H9 (cell line): ENCODE results near the gene CALR3. TPM values are rescaled to one million over a fixed set of nuclear protein-coding genes. Genes with fewer than 3 reads are reported as not detected.
A peak's percentile ranks its signal among the peaks of the same experiment; 100 is the strongest.

Source experiments
- DNase-seq: peaks from one replicate; pipeline ENCODE4 v3.0.0-alpha.2; 2017
- H2AFZ ChIP-seq: one replicate; pipeline ENCODE4 v1.6.1; 2013; ENCODE audit warnings: mild to moderate bottlenecking, low read length, control low read depth, moderate library complexity
- H2AK5ac ChIP-seq: 2 replicates; pipeline ENCODE4 v1.6.1; 2013; ENCODE audit warnings: low read length, control low read depth, mixed read lengths; ENCODE audit not compliant: insufficient read length
- H2BK120ac ChIP-seq: one replicate; pipeline ENCODE4 v1.6.1; 2013; ENCODE audit warnings: low read depth, mild to moderate bottlenecking, low read length, control low read depth, inconsistent platforms; ENCODE audit not compliant: poor library complexity, severe bottlenecking
- H2BK12ac ChIP-seq: 2 replicates; pipeline ENCODE4 v1.6.1; 2013; ENCODE audit warnings: low read length, control low read depth, mixed read lengths, low read depth; ENCODE audit not compliant: insufficient read length
- H2BK15ac ChIP-seq: 2 replicates; pipeline ENCODE4 v1.6.1; 2013; ENCODE audit warnings: low read depth, low read length, control low read depth
- H2BK20ac ChIP-seq: one replicate; pipeline ENCODE4 v1.6.1; 2013; ENCODE audit warnings: low read depth, mild to moderate bottlenecking, low read length, control low read depth, inconsistent platforms; ENCODE audit not compliant: poor library complexity, severe bottlenecking
- H2BK5ac ChIP-seq: 2 replicates; pipeline ENCODE4 v1.6.1; 2013; ENCODE audit warnings: low read length, control low read depth, mixed read lengths; ENCODE audit not compliant: insufficient read length
- H3K14ac ChIP-seq: 2 replicates; pipeline ENCODE4 v1.6.1; 2013; ENCODE audit warnings: low read length, control low read depth; ENCODE audit not compliant: insufficient read depth
- H3K18ac ChIP-seq: 2 replicates; pipeline ENCODE4 v1.6.1; 2013; ENCODE audit warnings: low read depth, mild to moderate bottlenecking, mixed read lengths, low read length, control low read depth; ENCODE audit not compliant: insufficient read length
- H3K23ac ChIP-seq: 2 replicates; pipeline ENCODE4 v1.6.1; 2013; ENCODE audit warnings: low read length, control low read depth, mixed read lengths, low read depth; ENCODE audit not compliant: insufficient read length
- H3K23me2 ChIP-seq: 2 replicates; pipeline ENCODE4 v1.6.1; 2013; ENCODE audit warnings: low read depth, mild to moderate bottlenecking, mixed read lengths, low read length, control low read depth; ENCODE audit not compliant: insufficient read length, poor library complexity, severe bottlenecking
- H3K27ac ChIP-seq: 2 replicates; pipeline ENCODE4 v1.5.1; 2013; ENCODE audit warnings: low read length, control low read depth, mixed read lengths, low read depth; ENCODE audit not compliant: insufficient read length
- H3K27me3 ChIP-seq: 2 replicates; pipeline ENCODE4 v1.6.1; 2013; ENCODE audit warnings: low read length, control low read depth, inconsistent platforms; ENCODE audit not compliant: insufficient read depth
- H3K4ac ChIP-seq: 2 replicates; pipeline ENCODE4 v1.6.1; 2013; ENCODE audit warnings: low read depth, mild to moderate bottlenecking, control low read depth, inconsistent platforms, low read length, moderate library complexity
- H3K4me1 ChIP-seq: 2 replicates; pipeline ENCODE4 v1.6.1; 2013; ENCODE audit warnings: low read length, control low read depth, inconsistent platforms; ENCODE audit not compliant: insufficient read depth
- H3K4me2 ChIP-seq: 2 replicates; pipeline ENCODE4 v1.6.1; 2013; ENCODE audit warnings: low read length, control low read depth, mixed read lengths; ENCODE audit not compliant: insufficient read length, insufficient read depth
- H3K56ac ChIP-seq: 2 replicates; pipeline ENCODE4 v1.6.1; 2013; ENCODE audit warnings: low read depth, mild to moderate bottlenecking, mixed read lengths, low read length, control low read depth; ENCODE audit not compliant: insufficient read length
- H3K79me1 ChIP-seq: 2 replicates; pipeline ENCODE4 v1.6.1; 2013; ENCODE audit warnings: low read depth, mild to moderate bottlenecking, moderate library complexity, low read length, control low read depth, inconsistent platforms; ENCODE audit not compliant: insufficient read depth, poor library complexity, severe bottlenecking
- H3K79me2 ChIP-seq: 2 replicates; pipeline ENCODE4 v1.6.1; 2013; ENCODE audit warnings: low read length, control low read depth, inconsistent platforms; ENCODE audit not compliant: insufficient read depth
- H3K9ac ChIP-seq: 2 replicates; pipeline ENCODE4 v1.6.1; 2013; ENCODE audit warnings: low read length, control low read depth, mixed read lengths; ENCODE audit not compliant: insufficient read length; ENCODE audit errors: extremely low read depth
- H3K9me3 ChIP-seq: one replicate; pipeline ENCODE4 v1.6.1; 2013; ENCODE audit warnings: low read depth, low read length, inconsistent platforms; ENCODE audit not compliant: control insufficient read depth
- H3T11ph ChIP-seq: one replicate; pipeline ENCODE4 v1.6.1; 2013; ENCODE audit warnings: mild to moderate bottlenecking, low read length, control low read depth, inconsistent platforms
- H4K20me1 ChIP-seq: one replicate; pipeline ENCODE4 v1.6.1; 2013; ENCODE audit not compliant: control insufficient read depth, insufficient read length, insufficient read depth
- H4K5ac ChIP-seq: 2 replicates; pipeline ENCODE4 v1.6.1; 2013; ENCODE audit warnings: low read depth, mild to moderate bottlenecking, mixed read lengths, low read length, control low read depth; ENCODE audit not compliant: insufficient read length
- H4K8ac ChIP-seq: replicated peaks from 2 replicates; pipeline ENCODE4 v1.6.1; 2013; ENCODE audit warnings: low read length, control low read depth, mixed read lengths, low read depth; ENCODE audit not compliant: insufficient read length
- H4K91ac ChIP-seq: 2 replicates; pipeline ENCODE4 v1.6.1; 2013; ENCODE audit warnings: low read depth, mild to moderate bottlenecking, moderate library complexity, mixed read lengths, low read length, control low read depth; ENCODE audit not compliant: insufficient read length
- H3K27ac Mint-ChIP-seq, 3 experiments: 2 replicates in 2 of 3; 3 replicates in 1 of 3; pipeline ENCODE4 v1.8.0; 2020 to 2021; ENCODE audit warnings: mixed read lengths in 3 of 3, mild to moderate bottlenecking in 1 of 3, moderate library complexity in 1 of 3
- H3K27me3 Mint-ChIP-seq: 2 replicates; pipeline ENCODE4 v1.8.0; 2021; ENCODE audit warnings: low read depth, mild to moderate bottlenecking, moderate library complexity, mixed read lengths
- H3K36me3 Mint-ChIP-seq, 3 experiments: 2 replicates in 2 of 3; 3 replicates in 1 of 3; pipeline ENCODE4 v1.8.0; 2020 to 2021; ENCODE audit warnings: low read depth in 3 of 3, mixed read lengths in 3 of 3; ENCODE audit not compliant: insufficient read depth in 1 of 3
- H3K4me1 Mint-ChIP-seq, 2 experiments: 2 replicates each; pipeline ENCODE4 v1.8.0; 2020; ENCODE audit warnings: mixed read lengths in 2 of 2
- H3K4me3 Mint-ChIP-seq, 2 experiments: 2 replicates in 1 of 2; 3 replicates in 1 of 2; pipeline ENCODE4 v1.8.0; 2020 to 2021; ENCODE audit warnings: mild to moderate bottlenecking in 2 of 2, mixed read lengths in 2 of 2, moderate library complexity in 1 of 2
- H3K9me3 Mint-ChIP-seq, 2 experiments: 2 replicates in 1 of 2; 3 replicates in 1 of 2; pipeline ENCODE4 v1.8.0; 2020; ENCODE audit warnings: mild to moderate bottlenecking in 2 of 2, mixed read lengths in 2 of 2, moderate library complexity in 1 of 2
- CTCF ChIP-seq: fragments of 200-600 bp; sonication (generic); conservative IDR thresholded peaks from 3 replicates; pipeline ENCODE4 v1.8.0; 2021; ENCODE audit warnings: antibody characterized with exemption, mild to moderate bottlenecking
- WGBS: extraction: QIAGEN DNeasy Blood & Tissue Kit; methylation state at CpG from one replicate; pipeline ENCODE4 v1.1.7; 2013; ENCODE audit warnings: missing lambda C conversion rate, low lambda C conversion rate, mixed read lengths; ENCODE audit not compliant: insufficient read length; ENCODE audit errors: extremely low coverage; 5-methylcytosine and 5-hydroxymethylcytosine counted together
- total RNA-seq: library from RNA; stranded (reverse); gene quantifications from 2 replicates; pipeline ENCODE4 v1.2.1, GENCODE V29; 2021

The CALR3 gene
- total RNA-seq, 1 experiment from 2014 or later: 0.44 TPM

GRCh38 chr19:16497837-16498236 is 1.9 kb upstream of the CALR3 start:
- H3K4me1 ChIP-seq: no peaks in the 10 kb centered on the region
- H4K8ac ChIP-seq: no peak overlapping the region
- H3K4ac ChIP-seq: no peak overlapping the region
- no peak overlapping the region for H2BK12ac ChIP-seq
- no peaks in the 10 kb centered on the region for H3K9me3 ChIP-seq
- H3K23me2 ChIP-seq: peaks cover 3% of the 10 kb centered on the region
- WGBS: no CpG with 5 or more reads among the region's 6 CpGs
- DNase-seq: no peak
- no peak overlapping the region for H2BK15ac ChIP-seq
- no peak overlapping the region for H2BK20ac ChIP-seq
- H3K79me1 ChIP-seq: no peaks in the 10 kb centered on the region
- no peaks in the 10 kb centered on the region for H4K20me1 ChIP-seq
- H4K5ac ChIP-seq: no peak overlapping the region
- no peak overlapping the region for H4K91ac ChIP-seq
- no peak overlapping the region for H3T11ph ChIP-seq
- Mint-ChIP-seq H3K36me3 (peaks cover 5 to 10% (median 9%) of the 10 kb centered on the region in 3 experiments; a peak in 5 of 7 replicates), H3K27ac (no peak overlapping the region; a peak in 1 of 7 replicates), H3K27me3 (no peaks in the 10 kb centered on the region), H3K4me3 (peak overlapping the region; percentile 89 to 94), H3K4me1 (peaks cover 5 to 16% of the 10 kb centered on the region in 2 experiments), H3K9me3 (no peaks in the 10 kb centered on the region; a peak in 1 of 5 replicates)
- no peak overlapping the region for H2BK120ac ChIP-seq
- no peak overlapping the region for H3K9ac ChIP-seq
- H3K27ac ChIP-seq: no peak overlapping the region
- no peak for TF ChIP-seq CTCF
- no peak overlapping the region for H3K4me2 ChIP-seq
- H3K23ac ChIP-seq: no peak overlapping the region
- no peaks in the 10 kb centered on the region for H3K79me2 ChIP-seq
- no peak overlapping the region for H3K56ac ChIP-seq
- no peaks in the 10 kb centered on the region for H3K27me3 ChIP-seq
- no peak overlapping the region for H2BK5ac ChIP-seq
- no peak overlapping the region for H3K18ac ChIP-seq
- no peak overlapping the region for H3K14ac ChIP-seq
- H2AFZ ChIP-seq: no peak overlapping the region
- no peak overlapping the region for H2AK5ac ChIP-seq
